ENCODE measurements around the gene RIOK1.

RIOK1 gene

GRCh38 chr6:7434672-7435071, 45.1 kb downstream of the RIOK1 start (continued):
- TF ChIP-seq ZC3H10 (CRISPR knock-in tag; IDR thresholded peaks at IDR 0.05) (no peak), ZNF70 (CRISPR knock-in tag; IDR thresholded peaks at IDR 0.05) (no peak), GLIS3 (CRISPR knock-in tag; IDR thresholded peaks at IDR 0.05) (no peak), ZFP3 (CRISPR knock-in tag; IDR thresholded peaks at IDR 0.05) (no peak), POU6F1 (CRISPR knock-in tag; IDR thresholded peaks at IDR 0.05; ENCODE audit: borderline replicate concordance, low read depth) (no peak)
- TF ChIP-seq, protein P1, sequence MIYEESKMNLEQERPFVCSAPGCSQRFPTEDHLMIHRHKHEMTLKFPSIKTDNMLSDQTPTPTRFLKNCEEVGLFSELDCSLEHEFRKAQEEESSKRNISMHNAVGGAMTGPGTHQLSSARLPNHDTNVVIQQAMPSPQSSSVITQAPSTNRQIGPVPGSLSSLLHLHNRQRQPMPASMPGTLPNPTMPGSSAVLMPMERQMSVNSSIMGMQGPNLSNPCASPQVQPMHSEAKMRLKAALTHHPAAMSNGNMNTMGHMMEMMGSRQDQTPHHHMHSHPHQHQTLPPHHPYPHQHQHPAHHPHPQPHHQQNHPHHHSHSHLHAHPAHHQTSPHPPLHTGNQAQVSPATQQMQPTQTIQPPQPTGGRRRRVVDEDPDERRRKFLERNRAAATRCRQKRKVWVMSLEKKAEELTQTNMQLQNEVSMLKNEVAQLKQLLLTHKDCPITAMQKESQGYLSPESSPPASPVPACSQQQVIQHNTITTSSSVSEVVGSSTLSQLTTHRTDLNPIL (CRISPR knock-in tag; IDR thresholded peaks at IDR 0.05; ENCODE audit: low read depth): no peak

- no peak for TF ChIP-seq ZNF565 (CRISPR knock-in tag; conservative IDR thresholded peaks at IDR 0.05; ENCODE audit: low read depth)
- no peak for TF ChIP-seq BACH2 (CRISPR knock-in tag; IDR thresholded peaks at IDR 0.05; ENCODE audit: borderline replicate concordance)
- no peak for TF ChIP-seq GLIS3 (CRISPR knock-in tag; IDR thresholded peaks at IDR 0.05)
- TF ChIP-seq SNAI2 (CRISPR knock-in tag; IDR thresholded peaks at IDR 0.05): no peak
- TF ChIP-seq TCF4 (CRISPR knock-in tag; IDR thresholded peaks at IDR 0.05; ENCODE audit: borderline replicate concordance): no peak
- TF ChIP-seq OSR1 (CRISPR knock-in tag; IDR thresholded peaks at IDR 0.05): no peak
- no peak for ATAC-seq
Measured at GRCh38 chr6:7438011-7438410, 48.4 kb downstream of the RIOK1 start.

- TF ChIP-seq TOX (CRISPR knock-in tag; IDR thresholded peaks at IDR 0.05; ENCODE audit: borderline replicate concordance) (no peak), OSR1 (CRISPR knock-in tag; IDR thresholded peaks at IDR 0.05) (no peak), ARNTL (CRISPR knock-in tag; IDR thresholded peaks at IDR 0.05; ENCODE audit: borderline replicate concordance, low read depth) (no peak), PATZ1 (CRISPR knock-in tag; IDR thresholded peaks at IDR 0.05; ENCODE audit: borderline replicate concordance) (no peak), ZFP30 (CRISPR knock-in tag; IDR thresholded peaks at IDR 0.05) (no peak), SNAI2 (CRISPR knock-in tag; IDR thresholded peaks at IDR 0.05) (no peak), ZNF565 (CRISPR knock-in tag; conservative IDR thresholded peaks at IDR 0.05; ENCODE audit: low read depth) (no peak), TCF4 (CRISPR knock-in tag; IDR thresholded peaks at IDR 0.05; ENCODE audit: borderline replicate concordance) (no peak), ZC3H10 (CRISPR knock-in tag; IDR thresholded peaks at IDR 0.05) (no peak), ZNF8 (CRISPR knock-in tag; IDR thresholded peaks at IDR 0.05) (no peak), ZFP3 (CRISPR knock-in tag; IDR thresholded peaks at IDR 0.05) (no peak), ISL1 (CRISPR knock-in tag; IDR thresholded peaks at IDR 0.05) (no peak), GLIS3 (CRISPR knock-in tag; IDR thresholded peaks at IDR 0.05) (no peak), RARB (CRISPR knock-in tag; IDR thresholded peaks at IDR 0.05) (no peak), PPARA (CRISPR knock-in tag; IDR thresholded peaks at IDR 0.05; ENCODE audit: borderline replicate concordance) (no peak), CSDC2 (CRISPR knock-in tag; IDR thresholded peaks at IDR 0.05) (no peak), CSRNP3 (CRISPR knock-in tag; IDR thresholded peaks at IDR 0.05) (no peak)
- TF ChIP-seq, protein P1 (CRISPR knock-in tag; IDR thresholded peaks at IDR 0.05; ENCODE audit: low read depth): no peak
- no peak for ATAC-seq
Measured at GRCh38 chr6:7439228-7439627, 49.6 kb downstream of the RIOK1 start.

- no peak for ATAC-seq
- TF ChIP-seq ISL1 (CRISPR knock-in tag; IDR thresholded peaks at IDR 0.05): no peak
- no peak for TF ChIP-seq PPARA (CRISPR knock-in tag; IDR thresholded peaks at IDR 0.05; ENCODE audit: borderline replicate concordance)
- TF ChIP-seq, protein P2, sequence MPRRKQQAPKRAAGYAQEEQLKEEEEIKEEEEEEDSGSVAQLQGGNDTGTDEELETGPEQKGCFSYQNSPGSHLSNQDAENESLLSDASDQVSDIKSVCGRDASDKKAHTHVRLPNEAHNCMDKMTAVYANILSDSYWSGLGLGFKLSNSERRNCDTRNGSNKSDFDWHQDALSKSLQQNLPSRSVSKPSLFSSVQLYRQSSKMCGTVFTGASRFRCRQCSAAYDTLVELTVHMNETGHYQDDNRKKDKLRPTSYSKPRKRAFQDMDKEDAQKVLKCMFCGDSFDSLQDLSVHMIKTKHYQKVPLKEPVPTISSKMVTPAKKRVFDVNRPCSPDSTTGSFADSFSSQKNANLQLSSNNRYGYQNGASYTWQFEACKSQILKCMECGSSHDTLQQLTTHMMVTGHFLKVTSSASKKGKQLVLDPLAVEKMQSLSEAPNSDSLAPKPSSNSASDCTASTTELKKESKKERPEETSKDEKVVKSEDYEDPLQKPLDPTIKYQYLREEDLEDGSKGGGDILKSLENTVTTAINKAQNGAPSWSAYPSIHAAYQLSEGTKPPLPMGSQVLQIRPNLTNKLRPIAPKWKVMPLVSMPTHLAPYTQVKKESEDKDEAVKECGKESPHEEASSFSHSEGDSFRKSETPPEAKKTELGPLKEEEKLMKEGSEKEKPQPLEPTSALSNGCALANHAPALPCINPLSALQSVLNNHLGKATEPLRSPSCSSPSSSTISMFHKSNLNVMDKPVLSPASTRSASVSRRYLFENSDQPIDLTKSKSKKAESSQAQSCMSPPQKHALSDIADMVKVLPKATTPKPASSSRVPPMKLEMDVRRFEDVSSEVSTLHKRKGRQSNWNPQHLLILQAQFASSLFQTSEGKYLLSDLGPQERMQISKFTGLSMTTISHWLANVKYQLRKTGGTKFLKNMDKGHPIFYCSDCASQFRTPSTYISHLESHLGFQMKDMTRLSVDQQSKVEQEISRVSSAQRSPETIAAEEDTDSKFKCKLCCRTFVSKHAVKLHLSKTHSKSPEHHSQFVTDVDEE (CRISPR knock-in tag; IDR thresholded peaks at IDR 0.05): no peak
- no peak for TF ChIP-seq TOX (CRISPR knock-in tag; IDR thresholded peaks at IDR 0.05; ENCODE audit: borderline replicate concordance)
- no peak for TF ChIP-seq OSR1 (CRISPR knock-in tag; IDR thresholded peaks at IDR 0.05)
- TF ChIP-seq BACH2 (CRISPR knock-in tag; IDR thresholded peaks at IDR 0.05; ENCODE audit: borderline replicate concordance): no peak
- no peak for TF ChIP-seq ARNTL (CRISPR knock-in tag; IDR thresholded peaks at IDR 0.05; ENCODE audit: borderline replicate concordance, low read depth)
- no peak for TF ChIP-seq ESRRG (CRISPR knock-in tag; IDR thresholded peaks at IDR 0.05)
- TF ChIP-seq ZNF565 (CRISPR knock-in tag; conservative IDR thresholded peaks at IDR 0.05; ENCODE audit: low read depth): no peak
- no peak for TF ChIP-seq ZFP30 (CRISPR knock-in tag; IDR thresholded peaks at IDR 0.05)
- TF ChIP-seq ZFP3 (CRISPR knock-in tag; IDR thresholded peaks at IDR 0.05): no peak
- no peak for TF ChIP-seq ZC3H10 (CRISPR knock-in tag; IDR thresholded peaks at IDR 0.05)
- no peak for TF ChIP-seq CSDC2 (CRISPR knock-in tag; IDR thresholded peaks at IDR 0.05)
- no peak for TF ChIP-seq CSRNP3 (CRISPR knock-in tag; IDR thresholded peaks at IDR 0.05)
Measured at GRCh38 chr6:7440476-7440875, 50.9 kb downstream of the RIOK1 start.
